ENCODE data around the gene PINK1. TPM values are rescaled to one million over a fixed set of nuclear protein-coding genes. Genes with fewer than 3 reads are reported as not detected.

PINK1 gene
- total RNA-seq, 1 donor from 2014 or later = 250 TPM

DNA sequence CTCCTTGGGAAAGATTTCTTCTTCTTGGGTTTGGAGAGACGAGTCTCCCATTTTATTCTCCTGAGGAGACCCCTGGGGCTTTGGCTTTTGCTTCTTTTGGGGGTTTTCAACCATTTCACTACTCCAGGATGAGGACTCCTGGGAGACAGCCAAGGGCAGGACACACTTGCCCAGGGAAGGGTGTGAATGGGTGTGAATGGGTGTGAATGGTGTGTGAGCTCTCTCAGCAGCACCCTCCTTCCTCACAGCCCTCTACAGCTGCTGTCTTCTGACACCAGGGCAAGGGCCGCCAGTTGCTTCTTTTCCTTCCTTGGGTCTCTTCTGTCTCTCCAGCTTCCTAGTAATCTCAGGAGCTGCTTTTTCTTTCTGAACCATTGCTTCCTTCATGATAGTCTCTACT is 60.4 kb downstream of the PINK1 start:
- TF ChIP-seq, protein P1, sequence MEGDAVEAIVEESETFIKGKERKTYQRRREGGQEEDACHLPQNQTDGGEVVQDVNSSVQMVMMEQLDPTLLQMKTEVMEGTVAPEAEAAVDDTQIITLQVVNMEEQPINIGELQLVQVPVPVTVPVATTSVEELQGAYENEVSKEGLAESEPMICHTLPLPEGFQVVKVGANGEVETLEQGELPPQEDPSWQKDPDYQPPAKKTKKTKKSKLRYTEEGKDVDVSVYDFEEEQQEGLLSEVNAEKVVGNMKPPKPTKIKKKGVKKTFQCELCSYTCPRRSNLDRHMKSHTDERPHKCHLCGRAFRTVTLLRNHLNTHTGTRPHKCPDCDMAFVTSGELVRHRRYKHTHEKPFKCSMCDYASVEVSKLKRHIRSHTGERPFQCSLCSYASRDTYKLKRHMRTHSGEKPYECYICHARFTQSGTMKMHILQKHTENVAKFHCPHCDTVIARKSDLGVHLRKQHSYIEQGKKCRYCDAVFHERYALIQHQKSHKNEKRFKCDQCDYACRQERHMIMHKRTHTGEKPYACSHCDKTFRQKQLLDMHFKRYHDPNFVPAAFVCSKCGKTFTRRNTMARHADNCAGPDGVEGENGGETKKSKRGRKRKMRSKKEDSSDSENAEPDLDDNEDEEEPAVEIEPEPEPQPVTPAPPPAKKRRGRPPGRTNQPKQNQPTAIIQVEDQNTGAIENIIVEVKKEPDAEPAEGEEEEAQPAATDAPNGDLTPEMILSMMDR (IDR thresholded peaks at IDR 0.05; ENCODE audit: borderline replicate concordance) = no peak
- H3K9me3 ChIP-seq (replicated peaks) = peaks cover 8% of the 10 kb centered on the region
- intact Hi-C loops (cut with micrococcal nuclease) = loop anchor here (10.0 kb wide), 1 partner anchor 501 kb away; no protein-coding TSS in a partner anchor

DNA sequence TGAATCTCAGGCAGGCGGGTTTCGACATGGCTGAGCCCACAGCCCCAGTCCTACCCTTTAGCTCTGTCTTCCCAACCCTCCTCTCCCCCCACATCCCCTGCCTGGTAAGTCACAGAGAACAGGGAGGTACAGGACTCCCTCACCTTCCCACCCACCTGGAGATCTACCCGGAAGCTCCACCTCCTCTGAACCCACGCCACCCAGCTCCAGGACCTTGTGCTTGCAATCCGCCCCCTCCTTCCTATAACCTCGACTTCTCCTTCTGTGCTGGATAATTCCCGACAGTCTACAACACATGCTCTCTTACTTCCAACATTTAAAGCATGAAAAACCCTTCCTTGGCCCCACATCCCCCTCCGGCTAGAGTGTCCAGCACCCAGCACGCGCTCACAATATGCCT is 62.3 kb downstream of the PINK1 start:
- TF ChIP-seq, protein P1 (IDR thresholded peaks at IDR 0.05; ENCODE audit: borderline replicate concordance) = no peak
- no peak overlapping the region for H3K27ac ChIP-seq (replicated peaks)
- peaks cover 14% of the 10 kb centered on the region for H3K4me1 ChIP-seq
- no peaks in the 10 kb centered on the region for H3K36me3 ChIP-seq
- no peaks in the 10 kb centered on the region for H3K27me3 ChIP-seq (ENCODE audit: low read depth)
- intact Hi-C loops (cut with micrococcal nuclease) = loop anchor here (10.0 kb wide), 1 partner anchor 499 kb away; no protein-coding TSS in a partner anchor
- no peak overlapping the region for H3K4me3 ChIP-seq
- DNase-seq = no peak
- H3K9me3 ChIP-seq (replicated peaks) = peaks cover 8% of the 10 kb centered on the region

More for the DNA sequence above, 60.4 kb downstream of the PINK1 start:
- no peak for DNase-seq
- Histone ChIP-seq H3K36me3 (no peaks in the 10 kb centered on the region), H3K27me3 (ENCODE audit: low read depth) (no peaks in the 10 kb centered on the region), H3K27ac (replicated peaks) (no peak overlapping the region), H3K4me1 (peaks cover 14% of the 10 kb centered on the region), H3K4me3 (no peak overlapping the region)

DNA sequence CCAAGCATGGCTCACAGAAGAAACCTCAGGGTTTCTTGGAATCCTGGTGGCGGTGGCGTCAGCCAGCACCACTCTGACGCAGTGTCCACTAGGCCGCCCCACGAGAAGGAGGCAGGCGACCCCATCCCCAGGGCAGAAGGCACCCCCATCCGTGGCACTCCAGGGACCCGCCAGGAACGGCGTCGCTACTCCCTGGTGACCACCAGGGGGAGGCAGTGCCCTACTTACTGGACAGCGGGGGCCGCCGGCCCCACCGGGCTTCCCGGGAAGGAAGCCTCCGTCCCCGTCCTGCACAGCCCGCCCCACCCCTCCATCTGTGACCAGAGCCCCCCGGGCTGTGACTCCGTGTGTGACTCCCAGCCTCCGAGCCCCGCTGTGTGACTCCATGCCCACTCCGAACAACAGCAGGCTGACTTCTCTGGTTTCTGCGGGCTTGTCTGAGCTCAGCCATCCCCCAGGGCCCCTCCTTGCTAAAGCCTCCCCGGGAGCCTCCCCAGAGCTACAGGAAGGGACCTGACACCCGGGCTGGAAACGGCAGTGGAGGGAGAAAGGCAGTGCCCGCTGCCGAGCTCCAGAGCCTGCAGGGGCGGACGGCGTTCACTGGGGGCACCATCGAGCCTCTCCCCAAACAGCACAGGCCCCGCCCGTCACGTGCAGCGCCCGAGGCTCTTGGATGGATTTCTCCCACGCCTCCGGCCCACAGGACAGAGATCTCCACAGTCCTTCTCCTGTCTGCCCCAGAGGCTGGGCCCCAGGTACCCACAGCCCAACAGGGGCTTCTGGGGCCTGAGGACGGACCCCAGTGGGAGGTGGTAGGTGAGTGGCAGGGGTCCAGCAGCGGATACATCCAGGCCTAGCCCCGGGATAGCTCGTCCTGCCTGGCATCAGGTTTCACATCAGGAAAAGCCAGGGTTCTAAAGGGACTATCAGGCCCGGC is 63.4 kb downstream of the PINK1 start:
- Histone ChIP-seq H3K4me3 (peak overlapping the region; percentile 71), H3K9me3 (replicated peaks) (peaks cover 8% of the 10 kb centered on the region), H3K27ac (replicated peaks) (peak overlapping the region; percentile 86), H3K4me1 (peaks cover 14% of the 10 kb centered on the region), H3K27me3 (ENCODE audit: low read depth) (no peaks in the 10 kb centered on the region), H3K36me3 (no peaks in the 10 kb centered on the region)
- TF ChIP-seq, protein P1 (IDR thresholded peaks at IDR 0.05; ENCODE audit: borderline replicate concordance) = peak; percentile 90
- intact Hi-C loops (cut with micrococcal nuclease) = loop anchor here (10.0 kb wide), 1 partner anchor 498 kb away; no protein-coding TSS in a partner anchor
- DNase-seq = peak; percentile 83

DNA sequence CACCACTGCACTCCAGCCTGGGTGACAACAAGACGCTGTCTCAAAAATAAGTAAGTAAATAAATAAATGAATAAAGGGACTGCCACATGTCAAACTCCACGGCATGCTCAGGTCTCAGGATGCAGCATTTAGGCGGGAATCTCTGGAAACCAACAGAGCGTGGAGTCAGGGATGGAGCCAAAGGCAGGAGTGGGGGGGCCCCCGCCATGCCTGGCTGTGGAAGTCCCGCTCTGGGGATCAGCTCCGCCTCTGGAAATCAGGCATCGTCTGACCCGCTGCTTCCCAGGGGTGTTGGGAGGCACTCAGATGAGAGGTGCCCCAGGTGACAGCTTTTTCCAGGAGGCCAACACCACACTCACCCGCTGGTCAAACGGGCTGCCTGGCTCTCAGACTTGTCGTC is 64.3 kb downstream of the PINK1 start:
- intact Hi-C loops (cut with micrococcal nuclease) = loop anchor here (10.0 kb wide), 1 partner anchor 497 kb away; no protein-coding TSS in a partner anchor

DNA sequence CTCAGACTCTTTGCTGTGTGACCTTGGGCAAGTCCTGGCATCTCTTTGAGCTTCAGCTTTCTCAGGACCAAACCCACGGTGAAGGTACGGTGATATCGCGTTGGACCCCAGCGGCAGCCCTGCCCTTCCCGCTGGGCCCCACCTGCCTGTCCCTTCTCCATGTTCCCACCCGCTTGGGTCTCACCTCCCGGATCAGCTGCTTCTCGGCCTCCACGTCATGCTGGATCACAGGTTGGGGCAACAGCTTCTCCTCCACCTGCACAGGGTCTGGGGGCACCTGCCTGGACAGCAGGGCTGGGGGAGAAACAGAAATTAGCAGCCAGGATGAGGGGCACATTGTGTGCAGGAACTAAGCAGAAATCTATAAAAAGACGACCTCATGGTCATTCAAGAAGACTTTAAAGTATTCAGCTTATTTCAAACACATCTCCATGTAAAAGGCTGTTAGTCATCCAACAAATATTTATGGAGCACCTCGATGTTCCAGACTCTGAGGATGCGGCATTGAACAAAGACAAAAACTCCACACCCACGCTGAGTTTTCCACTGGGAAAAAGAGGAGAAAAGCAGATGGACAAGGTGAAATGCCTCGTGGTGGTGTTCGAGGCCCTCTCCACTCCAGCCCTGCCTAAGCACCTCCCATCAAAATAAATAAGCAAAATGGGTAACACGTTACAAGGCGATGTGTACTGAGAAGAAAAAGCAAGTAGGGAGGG is 65.1 kb downstream of the PINK1 start:
- intact Hi-C loops (cut with micrococcal nuclease) = loop anchor here (10.0 kb wide), 1 partner anchor 496 kb away; no protein-coding TSS in a partner anchor
- Histone ChIP-seq H3K4me1 (peaks cover 14% of the 10 kb centered on the region), H3K9me3 (replicated peaks) (no peaks in the 10 kb centered on the region), H3K27me3 (ENCODE audit: low read depth) (no peaks in the 10 kb centered on the region), H3K27ac (replicated peaks) (no peak overlapping the region), H3K4me3 (no peak overlapping the region), H3K36me3 (no peaks in the 10 kb centered on the region)
- no peak for DNase-seq
- TF ChIP-seq, protein P1 (IDR thresholded peaks at IDR 0.05; ENCODE audit: borderline replicate concordance) = no peak

More for the DNA sequence above, 64.3 kb downstream of the PINK1 start:
- TF ChIP-seq, protein P1 (IDR thresholded peaks at IDR 0.05; ENCODE audit: borderline replicate concordance) = no peak
- Histone ChIP-seq H3K36me3 (no peaks in the 10 kb centered on the region), H3K4me3 (no peak overlapping the region), H3K27ac (replicated peaks) (no peak overlapping the region), H3K4me1 (peaks cover 14% of the 10 kb centered on the region), H3K9me3 (replicated peaks) (no peaks in the 10 kb centered on the region), H3K27me3 (ENCODE audit: low read depth) (no peaks in the 10 kb centered on the region)
- no peak for DNase-seq
